ENCODE results near the gene UTS2R.

The UTS2R gene

GRCh38 chr17:82371333-82372248, at the start of gene UTS2R:
Gene UTS2R, plus strand, starts transcription at chr17:82371765. Its CDS starts 2,560 bp downstream, at chr17:82374325.
- no peak for DNase-seq

DNA sequence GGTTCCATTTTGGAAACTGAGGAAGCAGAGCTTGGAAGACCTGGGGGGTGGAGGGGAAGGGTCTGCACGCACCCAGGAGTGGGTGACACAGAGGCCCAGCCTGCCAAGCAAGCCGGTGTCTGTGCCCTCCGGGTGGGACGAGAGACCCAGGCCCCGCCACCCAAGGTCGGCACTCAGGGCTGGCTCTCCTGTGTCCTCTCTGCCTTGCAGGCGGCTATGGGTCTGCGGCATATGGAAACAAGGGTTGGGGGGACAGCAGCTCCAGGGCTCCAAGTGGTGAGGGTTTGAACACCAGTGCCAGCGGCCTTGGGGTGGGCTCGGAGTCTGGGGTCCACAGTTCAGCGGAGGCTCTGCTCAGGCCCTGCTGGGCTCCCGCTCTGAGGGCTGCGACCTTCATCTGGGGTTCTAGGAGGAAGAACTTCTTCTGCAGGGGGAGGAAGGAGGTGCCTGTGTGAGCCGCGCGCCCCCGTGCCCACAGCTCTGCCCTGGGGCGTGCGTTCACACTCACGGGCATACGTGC, 49.6 kb upstream of the UTS2R start:
- no peak for DNase-seq

GRCh38 chr17:82322526-82323453, 48.8 kb upstream of the UTS2R start:
- no peak for DNase-seq

- no peak for DNase-seq
Measured at GRCh38 chr17:82323514-82324234, 47.9 kb upstream of the UTS2R start.

GRCh38 chr17:82324566-82325285, 46.8 kb upstream of the UTS2R start:
- DNase-seq: no peak

DNA sequence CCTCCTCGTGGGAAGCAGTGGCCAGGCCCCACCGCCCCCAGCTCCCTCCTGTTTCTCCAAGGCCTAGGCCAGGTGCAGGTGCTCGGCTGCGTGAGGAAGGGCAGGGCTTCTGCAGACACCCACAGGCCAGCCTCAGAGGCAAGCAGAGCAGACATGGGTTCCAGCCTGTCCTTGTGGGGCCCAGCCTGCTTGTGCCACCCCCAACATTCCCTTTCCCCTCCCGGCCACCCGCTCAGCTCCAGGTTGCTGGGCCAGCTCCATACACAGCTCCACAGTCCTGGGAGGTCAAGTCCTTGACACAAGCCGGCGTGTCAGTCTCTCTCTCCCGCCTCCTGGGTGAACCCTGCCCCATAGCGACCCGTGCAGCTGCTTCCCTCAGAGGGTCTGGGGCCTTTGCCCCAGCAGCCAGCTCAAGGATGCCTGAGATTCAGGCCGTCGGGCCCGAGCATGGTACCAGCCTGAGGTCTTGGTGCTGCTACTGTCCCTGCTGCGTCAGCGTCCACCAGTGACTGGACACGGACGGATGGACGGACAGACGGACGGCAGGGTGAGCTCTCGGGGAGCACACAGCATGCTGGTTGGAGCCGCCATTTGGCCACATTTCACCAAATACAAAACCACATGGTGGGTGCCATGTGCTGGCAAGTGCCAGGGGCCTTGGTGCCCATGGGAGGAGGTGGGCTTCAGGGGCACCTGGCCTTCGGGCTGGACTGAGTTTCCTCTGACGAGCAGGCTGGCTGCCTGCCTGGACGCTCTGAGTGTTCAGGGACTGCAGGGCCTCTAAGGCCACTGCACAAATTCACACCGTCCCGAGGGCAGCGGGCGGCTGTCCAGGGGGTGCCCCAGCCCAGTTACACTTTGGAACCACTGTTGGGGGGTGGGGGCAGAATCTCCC, 46.0 kb upstream of the UTS2R start:
- DNase-seq: no peak

- DNase-seq: no peak
Measured at GRCh38 chr17:82327289-82327688, 44.3 kb upstream of the UTS2R start.

GRCh38 chr17:82327757-82328140, 43.8 kb upstream of the UTS2R start:
- DNase-seq: no peak

DNA sequence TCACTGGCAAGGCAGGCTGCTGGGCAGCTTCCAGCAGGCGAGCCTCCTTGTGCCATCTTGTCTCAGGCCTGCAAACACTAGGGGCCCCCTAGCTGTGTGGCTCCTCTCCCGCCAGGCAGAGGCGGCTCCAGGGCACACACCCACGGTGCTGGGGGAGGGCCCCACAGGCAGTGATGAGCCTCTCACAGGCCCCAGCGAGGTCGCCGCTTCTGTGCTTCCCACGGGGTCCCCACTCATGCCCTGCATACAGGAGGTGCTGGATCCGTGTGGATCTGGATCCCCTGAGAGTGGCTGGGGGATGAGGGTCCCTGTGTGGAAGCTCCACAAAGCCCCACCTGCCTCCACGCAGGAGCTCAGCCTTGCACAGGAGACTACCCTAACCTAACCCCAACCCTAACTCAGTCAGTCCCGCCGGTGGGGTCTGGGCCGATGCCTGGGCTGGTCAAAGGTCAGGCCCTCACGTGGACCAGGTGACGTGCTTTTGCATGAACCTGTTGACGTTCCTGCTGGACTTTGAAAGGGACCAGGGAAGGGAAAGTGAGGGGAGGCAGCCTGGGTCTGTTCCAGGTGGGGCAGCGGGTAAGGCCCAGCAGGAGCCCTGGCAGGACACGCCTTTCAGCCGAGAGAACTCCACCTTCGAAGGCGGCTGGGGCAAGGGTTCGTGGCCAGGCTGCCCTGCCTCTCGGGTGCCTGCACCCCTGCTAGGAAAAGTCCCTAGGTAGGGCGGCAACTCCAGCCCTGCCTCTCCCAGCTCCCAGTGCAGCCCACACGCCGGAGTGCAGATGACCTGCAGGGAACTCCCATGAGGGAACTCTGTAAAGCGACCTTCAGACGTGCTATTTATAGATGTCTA, 43.2 kb upstream of the UTS2R start:
- no peak for DNase-seq

DNA sequence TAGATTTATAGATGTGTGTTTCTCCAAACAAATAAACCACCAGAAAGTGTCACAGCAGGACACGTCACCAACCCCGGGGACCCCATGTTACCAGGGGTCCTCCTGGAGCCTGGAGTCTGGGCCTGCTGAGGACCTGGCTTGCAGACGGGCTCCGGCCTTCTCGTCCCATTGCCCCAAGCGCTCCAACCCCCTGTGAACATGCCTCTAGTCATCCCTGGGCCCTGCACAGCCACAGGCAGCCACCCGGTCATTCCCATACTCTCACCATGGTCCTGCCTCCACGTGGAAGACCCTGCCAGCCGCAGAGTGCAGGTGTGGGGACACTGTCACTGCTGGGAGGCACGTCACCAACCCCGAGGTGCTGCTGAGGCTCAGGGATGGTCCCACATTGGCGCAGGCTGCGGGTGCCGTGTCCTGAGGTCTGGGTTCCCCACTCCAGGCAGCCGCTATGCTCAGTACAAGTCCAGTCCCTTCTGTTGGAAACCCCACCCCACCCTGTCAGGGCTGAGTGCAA, 42.5 kb upstream of the UTS2R start:
- DNase-seq: no peak

- DNase-seq: no peak
Measured at GRCh38 chr17:82329683-82330321, 41.8 kb upstream of the UTS2R start.

- DNase-seq: no peak
Measured at GRCh38 chr17:82330322-82331239, 41.0 kb upstream of the UTS2R start.

- no peak for DNase-seq
Measured at GRCh38 chr17:82331345-82331939, 40.1 kb upstream of the UTS2R start.

DNA sequence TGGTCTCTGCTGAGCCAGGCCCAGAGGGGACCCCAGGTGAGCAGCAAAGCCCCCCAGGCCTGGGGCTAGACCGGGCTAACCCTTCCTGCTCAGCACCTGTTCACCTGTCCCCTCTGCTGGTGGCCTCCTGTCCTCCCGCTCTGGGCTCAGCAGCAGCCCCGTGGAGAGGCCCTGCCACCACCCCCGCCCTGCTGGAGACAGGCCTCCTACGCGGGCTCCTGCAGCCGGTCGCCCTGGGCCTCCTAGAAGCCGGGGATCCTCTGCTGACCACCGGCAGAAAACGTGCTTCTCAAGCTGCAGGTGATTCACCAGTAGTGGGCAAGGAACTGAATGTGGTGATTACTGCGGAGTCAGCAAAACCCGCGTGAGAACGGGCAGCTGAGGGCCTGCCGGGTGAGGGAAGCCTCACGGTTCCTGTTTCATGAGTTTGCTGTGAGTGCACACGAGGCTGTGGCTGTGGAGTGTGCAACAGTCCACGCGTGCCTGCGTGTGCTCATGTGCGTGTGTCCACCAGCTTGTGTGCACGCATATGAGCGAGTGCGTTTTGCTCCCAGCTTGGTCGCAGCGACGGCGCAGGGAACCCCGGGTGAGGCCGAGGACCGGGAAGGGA, 38.8 kb upstream of the UTS2R start:
- peak; percentile 28 to 63 for DNase-seq

GRCh38 chr17:82333279-82334171, 38.0 kb upstream of the UTS2R start, which contains the start of gene SECTM1:
Gene SECTM1, minus strand, starts transcription at chr17:82333766. Its CDS starts 6,526 bp downstream, at chr17:82327240.
- DNase-seq: no peak

DNA sequence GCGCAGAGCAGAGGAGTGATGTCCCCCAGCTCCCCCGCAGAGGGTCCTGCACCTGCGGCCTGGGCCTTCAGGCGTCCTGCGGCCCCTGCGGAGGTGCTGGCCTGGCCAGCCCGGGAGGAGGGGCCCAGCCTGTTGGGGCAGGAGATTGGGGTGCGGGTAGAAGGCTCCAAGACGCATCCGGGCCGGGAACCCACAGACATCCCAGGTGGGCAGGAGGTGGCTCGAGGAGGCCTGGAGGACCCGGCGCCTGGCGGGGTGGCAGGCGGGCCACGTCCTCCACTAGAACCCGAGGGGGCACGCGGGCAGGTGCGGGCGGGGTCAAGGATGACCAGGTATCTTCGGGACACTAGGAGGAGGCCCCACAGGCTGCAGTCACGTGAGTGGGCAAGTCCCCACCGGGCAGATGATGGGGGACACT, 37.4 kb upstream of the UTS2R start:
- DNase-seq: no peak
